ENCODE data around the gene ACSF3.

GRCh38 chr16:89096042-89096717 lies 2.5 kb downstream of the ACSF3 start:
- TF ChIP-seq, protein P1, sequence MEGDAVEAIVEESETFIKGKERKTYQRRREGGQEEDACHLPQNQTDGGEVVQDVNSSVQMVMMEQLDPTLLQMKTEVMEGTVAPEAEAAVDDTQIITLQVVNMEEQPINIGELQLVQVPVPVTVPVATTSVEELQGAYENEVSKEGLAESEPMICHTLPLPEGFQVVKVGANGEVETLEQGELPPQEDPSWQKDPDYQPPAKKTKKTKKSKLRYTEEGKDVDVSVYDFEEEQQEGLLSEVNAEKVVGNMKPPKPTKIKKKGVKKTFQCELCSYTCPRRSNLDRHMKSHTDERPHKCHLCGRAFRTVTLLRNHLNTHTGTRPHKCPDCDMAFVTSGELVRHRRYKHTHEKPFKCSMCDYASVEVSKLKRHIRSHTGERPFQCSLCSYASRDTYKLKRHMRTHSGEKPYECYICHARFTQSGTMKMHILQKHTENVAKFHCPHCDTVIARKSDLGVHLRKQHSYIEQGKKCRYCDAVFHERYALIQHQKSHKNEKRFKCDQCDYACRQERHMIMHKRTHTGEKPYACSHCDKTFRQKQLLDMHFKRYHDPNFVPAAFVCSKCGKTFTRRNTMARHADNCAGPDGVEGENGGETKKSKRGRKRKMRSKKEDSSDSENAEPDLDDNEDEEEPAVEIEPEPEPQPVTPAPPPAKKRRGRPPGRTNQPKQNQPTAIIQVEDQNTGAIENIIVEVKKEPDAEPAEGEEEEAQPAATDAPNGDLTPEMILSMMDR (IDR thresholded peaks at IDR 0.05): no peak
- TF ChIP-seq POLR2A (IDR thresholded peaks at IDR 0.05): no peak
